ENCODE data around the gene AP1M1.

Gene AP1M1

GRCh38 chr19:16205205-16206045 lies 7.7 kb downstream of the AP1M1 start:
- no peak overlapping the region for H3K4me3 ChIP-seq (ENCODE audit: low read length)

GRCh38 chr19:16206046-16206605 lies 8.4 kb downstream of the AP1M1 start:
- H3K4me3 ChIP-seq (ENCODE audit: low read length) = no peak overlapping the region
- DNase-seq (ENCODE audit: low read depth, low spot score) = no peak

More at GRCh38 chr19:16205205-16206045, 7.7 kb downstream of the AP1M1 start:
- no peak for DNase-seq (ENCODE audit: low read depth, low spot score)

- no peak overlapping the region for H3K4me3 ChIP-seq (ENCODE audit: low read length)
- DNase-seq (ENCODE audit: low read depth, low spot score) = no peak
Observed at GRCh38 chr19:16206637-16207036, 8.9 kb downstream of the AP1M1 start.

- DNase-seq (ENCODE audit: low read depth, low spot score) = no peak
- H3K4me3 ChIP-seq (ENCODE audit: low read length) = no peak overlapping the region
Observed at GRCh38 chr19:16207063-16207462, 9.4 kb downstream of the AP1M1 start.

DNA sequence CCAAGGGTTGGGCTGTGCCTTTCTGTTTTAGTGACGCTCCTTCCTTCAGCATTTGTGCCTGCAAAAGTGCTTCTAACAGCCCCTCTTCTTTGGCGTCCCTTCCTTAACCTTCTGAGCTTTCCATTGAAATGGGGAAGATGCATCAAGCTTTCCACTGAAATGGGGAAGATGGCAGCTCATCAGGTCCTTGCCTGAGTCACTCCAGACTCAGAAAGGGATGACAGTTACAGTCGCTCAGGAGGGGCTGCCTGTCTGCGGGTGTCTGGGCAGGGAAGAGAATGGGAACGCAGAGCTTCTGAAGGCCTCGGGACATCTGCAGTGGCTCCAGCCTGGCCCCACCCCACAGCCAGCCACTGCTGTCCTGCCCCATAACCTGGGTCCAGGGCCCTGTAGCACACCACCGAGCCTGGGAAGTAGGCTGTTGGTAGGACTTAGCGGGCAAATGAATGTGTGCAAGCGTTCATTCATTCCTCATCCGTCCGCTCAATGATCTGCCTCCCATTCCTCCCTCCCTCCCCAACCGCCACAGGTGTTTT lies 9.8 kb downstream of the AP1M1 start:
- H3K4me3 ChIP-seq (ENCODE audit: low read length) = no peak overlapping the region
- DNase-seq (ENCODE audit: low read depth, low spot score) = no peak

- no peak overlapping the region for H3K4me3 ChIP-seq (ENCODE audit: low read length)
- DNase-seq (ENCODE audit: low read depth, low spot score) = no peak
Observed at GRCh38 chr19:16208064-16208759, 10.5 kb downstream of the AP1M1 start.

DNA sequence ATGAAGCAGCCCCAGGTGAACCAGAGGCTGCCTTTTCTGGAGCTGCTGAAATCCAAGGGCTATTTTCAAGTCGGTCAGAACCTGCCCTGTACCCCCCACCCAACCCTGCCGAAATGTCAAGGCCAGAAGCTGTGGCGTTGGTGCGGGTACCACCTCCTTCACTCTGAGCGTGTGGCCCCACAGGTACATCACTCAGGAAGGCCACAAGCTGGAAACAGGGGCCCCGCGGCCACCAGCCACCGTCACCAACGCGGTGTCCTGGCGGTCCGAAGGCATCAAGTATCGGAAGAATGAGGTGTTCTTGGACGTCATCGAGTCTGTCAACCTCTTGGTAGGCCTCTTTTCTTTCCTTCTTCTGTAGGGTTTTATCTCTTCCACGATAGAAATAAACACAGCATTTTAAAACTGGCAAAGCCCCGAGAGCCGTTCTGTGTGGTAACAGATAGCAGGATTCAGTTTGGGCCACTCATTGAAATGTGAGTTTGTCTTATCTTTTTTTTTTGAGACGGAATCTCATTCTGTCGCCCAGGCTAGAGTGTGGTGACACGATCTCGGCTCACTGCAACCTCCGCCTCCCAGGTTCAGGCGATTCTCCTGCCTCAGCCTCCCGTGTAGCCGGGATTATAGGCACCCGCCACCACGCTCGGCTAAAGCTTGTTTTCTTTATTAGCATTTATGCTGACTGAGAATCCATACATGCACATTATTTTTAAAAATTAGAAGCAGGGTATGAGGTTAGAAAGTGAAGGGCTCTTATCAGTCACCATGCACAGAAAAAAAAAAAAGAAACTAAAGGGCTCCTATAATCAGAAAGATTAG lies 11.3 kb downstream of the AP1M1 start:
- no peak for DNase-seq (ENCODE audit: low read depth, low spot score)
- no peak overlapping the region for H3K4me3 ChIP-seq (ENCODE audit: low read length)

- H3K4me3 ChIP-seq (ENCODE audit: low read length) = no peak overlapping the region
- no peak for DNase-seq (ENCODE audit: low read depth, low spot score)
Observed at GRCh38 chr19:16210168-16210567, 12.5 kb downstream of the AP1M1 start.

- no peak overlapping the region for H3K4me3 ChIP-seq (ENCODE audit: low read length)
- DNase-seq (ENCODE audit: low read depth, low spot score) = no peak
Observed at GRCh38 chr19:16213076-16213475, 15.4 kb downstream of the AP1M1 start.

DNA sequence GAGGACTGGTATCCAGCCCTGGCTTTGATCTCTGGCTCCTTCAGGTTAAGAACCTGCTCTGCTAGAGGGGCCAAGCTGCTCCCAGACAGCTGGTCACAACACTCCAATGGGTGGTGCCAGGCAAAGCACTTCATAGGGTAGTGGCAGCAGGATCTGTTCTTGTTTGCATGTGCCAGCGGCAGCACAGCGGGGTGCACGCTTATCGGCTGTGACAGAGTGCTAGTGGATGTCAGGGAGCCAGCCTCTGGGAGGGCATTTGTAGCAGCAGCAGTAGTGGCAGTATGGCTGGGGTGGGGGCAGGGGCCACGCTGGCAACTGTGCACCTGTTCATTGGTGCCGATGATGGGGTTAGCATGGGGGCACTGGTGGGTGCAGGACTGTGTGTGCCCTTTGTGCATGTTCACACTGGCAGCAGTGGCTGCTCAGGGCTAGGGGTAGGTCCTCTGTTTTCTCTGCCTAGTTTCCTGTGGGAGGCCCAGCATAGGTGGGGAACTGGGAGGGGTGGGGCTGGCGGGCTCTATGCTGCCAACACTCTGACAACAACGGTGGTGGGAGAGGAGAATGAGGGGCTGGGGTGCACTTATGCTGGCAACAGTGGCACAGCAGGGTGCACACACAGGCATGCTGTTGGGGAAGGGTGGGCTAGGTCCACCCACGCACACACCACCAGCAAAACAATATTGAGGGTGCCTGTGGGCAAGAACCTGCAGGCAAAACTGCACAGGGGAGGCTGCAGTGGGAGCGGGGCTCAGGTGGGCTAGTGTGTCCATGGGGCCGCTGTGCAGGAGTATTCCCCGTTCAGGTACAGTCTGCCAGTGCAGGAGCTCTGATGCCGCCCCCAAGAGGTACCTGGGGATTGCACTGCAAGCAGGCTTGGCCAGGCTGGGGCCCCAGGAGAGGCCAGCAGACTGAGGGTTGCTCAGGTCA lies 19.3 kb downstream of the AP1M1 start:
- no peak for DNase-seq (ENCODE audit: low read depth, low spot score)
- no peak overlapping the region for H3K4me3 ChIP-seq (ENCODE audit: low read length)

DNA sequence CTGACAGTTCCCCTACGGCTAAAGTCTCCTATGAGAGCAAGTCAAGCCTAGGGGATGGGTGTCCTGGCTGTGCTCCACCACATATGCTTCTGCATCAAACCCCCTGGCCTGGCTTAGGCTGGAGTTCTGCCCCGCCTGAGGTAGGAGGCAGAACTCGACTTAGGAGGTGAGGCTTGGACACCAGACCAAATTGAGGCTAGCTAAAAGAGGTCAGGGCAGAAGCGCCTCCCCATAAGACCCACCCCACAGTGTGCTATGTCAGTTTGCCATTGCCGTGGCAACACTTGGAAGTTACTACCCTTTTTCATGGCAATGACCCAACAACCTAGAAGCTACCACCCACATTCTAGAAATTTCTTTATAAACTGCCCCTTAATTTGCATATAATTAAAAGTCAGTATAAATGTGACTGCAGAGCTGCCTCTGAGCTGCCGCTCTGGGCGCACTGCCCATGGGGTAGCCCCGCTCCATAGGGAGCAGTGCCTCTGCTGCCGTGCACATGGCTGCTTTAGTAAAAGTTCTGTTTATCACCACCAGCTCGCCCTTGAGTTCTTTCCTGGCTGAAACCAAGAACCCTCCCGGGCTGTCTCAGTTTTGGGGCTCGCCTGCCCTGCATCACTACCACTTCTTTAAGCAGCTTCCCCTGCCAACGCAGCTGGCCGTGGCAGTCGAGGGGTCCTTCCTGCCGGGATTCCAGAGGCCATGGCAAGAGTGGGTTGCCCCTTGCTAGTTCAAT lies 20.2 kb downstream of the AP1M1 start:
- no peak for DNase-seq (ENCODE audit: low read depth, low spot score)

GRCh38 chr19:16218851-16219250 lies 21.1 kb downstream of the AP1M1 start:
- DNase-seq (ENCODE audit: low read depth, low spot score) = no peak

More for the DNA sequence above, 20.2 kb downstream of the AP1M1 start:
- no peak overlapping the region for H3K4me3 ChIP-seq (ENCODE audit: low read length)

DNA sequence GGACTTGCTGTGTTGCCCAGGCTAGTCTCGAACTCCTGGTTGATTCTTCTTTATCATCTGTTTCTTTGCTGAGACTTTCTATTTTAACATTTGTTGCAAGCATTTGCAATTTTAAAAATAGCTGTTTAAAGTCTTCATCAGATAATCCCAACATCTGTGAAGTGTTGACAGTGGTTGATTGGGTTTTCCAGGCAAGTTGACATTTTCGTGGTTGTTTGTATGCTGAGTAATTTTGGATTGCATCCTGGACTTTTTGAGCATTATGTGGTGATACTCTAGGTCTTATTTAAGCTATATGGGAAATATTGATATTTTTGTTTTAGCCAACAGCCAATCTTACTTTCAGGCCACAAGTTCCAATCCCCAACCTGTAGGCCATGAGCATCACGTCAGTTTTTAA lies 25.1 kb downstream of the AP1M1 start:
- H3K4me3 ChIP-seq (ENCODE audit: low read length) = no peak overlapping the region
- DNase-seq (ENCODE audit: low read depth, low spot score) = no peak

More at GRCh38 chr19:16218851-16219250, 21.1 kb downstream of the AP1M1 start:
- no peak overlapping the region for H3K4me3 ChIP-seq (ENCODE audit: low read length)

- no peak overlapping the region for H3K4me3 ChIP-seq (ENCODE audit: low read length)
- no peak for DNase-seq (ENCODE audit: low read depth, low spot score)
Observed at GRCh38 chr19:16223746-16224145, 26.0 kb downstream of the AP1M1 start.

GRCh38 chr19:16224293-16225045 lies 26.8 kb downstream of the AP1M1 start:
- no peak overlapping the region for H3K4me3 ChIP-seq (ENCODE audit: low read length)
- DNase-seq (ENCODE audit: low read depth, low spot score) = no peak

DNA sequence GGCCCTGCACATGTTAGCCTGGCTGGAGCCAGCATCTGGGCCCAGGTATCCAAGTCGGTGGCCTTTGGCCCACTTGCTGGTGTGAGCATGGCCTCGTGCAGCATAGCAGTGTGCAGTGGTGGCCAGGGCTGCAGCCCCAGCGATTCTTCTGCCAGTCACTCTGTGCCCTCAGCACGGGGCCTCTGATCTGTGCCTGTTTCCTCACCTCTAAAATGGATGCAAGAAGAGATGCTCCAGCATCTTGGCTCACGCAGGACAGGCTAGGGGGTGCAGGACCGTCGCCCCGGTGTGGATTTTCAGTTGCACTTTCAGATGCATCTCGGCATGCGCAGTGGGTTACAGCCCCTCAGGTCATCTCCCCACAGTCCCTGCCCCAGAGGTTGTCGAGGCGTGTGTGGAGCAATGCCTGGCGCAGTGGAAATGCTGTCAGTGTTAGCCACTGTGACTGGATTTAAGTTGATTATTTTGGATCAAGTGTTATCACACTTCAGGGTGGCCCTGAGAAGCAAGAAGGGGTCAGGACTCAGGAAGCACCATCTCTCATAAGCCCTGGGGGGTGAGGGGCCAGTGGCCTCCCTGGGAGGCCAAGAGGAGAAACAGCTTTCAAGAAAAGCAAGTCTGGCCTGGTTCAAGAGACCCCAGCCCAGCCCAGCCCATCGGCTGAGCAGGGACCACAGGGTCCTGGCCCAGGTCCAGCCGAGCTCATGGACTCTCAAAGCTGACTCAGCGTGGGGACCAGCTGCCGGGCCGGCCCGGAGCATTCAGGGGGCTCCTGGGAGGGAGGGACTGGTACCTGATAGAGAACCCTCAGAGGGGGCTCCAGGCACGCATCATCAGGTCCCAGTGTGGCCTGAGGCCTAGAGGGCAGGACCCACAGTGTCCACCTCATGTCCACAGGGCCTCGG lies 27.8 kb downstream of the AP1M1 start:
- DNase-seq (ENCODE audit: low read depth, low spot score) = no peak
- H3K4me3 ChIP-seq (ENCODE audit: low read length) = no peak overlapping the region
